DOHH2 (cell line): ENCODE data around the gene DLEU7.

Experiments
- CTCF ChIP-seq: fragments of 200-600 bp; sonication (generic); IDR thresholded peaks from one replicate; pipeline ENCODE4 v1.5.1; 2014; ENCODE audit warnings: antibody characterized with exemption, mild to moderate bottlenecking, low read depth, low read length; ENCODE audit not compliant: poor library complexity, severe bottlenecking
- EZH2phosphoT487 ChIP-seq: fragments of 200-600 bp; sonication (generic); IDR thresholded peaks from 2 replicates; pipeline ENCODE4 v1.6.1; 2017; ENCODE audit warnings: borderline replicate concordance, mild to moderate bottlenecking, antibody characterized with exemption, low read length, moderate library complexity, mixed read lengths

- no peak for TF ChIP-seq CTCF
- no peak for TF ChIP-seq EZH2phosphoT487
Measured at GRCh38 chr13:50783717-50784290, 59.7 kb downstream of the DLEU7 start.
